Cardiac fibroblast (primary cell): ENCODE results near the gene LRRC28.

Experiments used
- DNase-seq, 2 donors: peaks; one replicate each; pipeline versions ENCODE4 v3.0.0 to v3.0.0-alpha.2; 2010; ENCODE audit warnings: low read depth in 2 of 2
- H3K4me3 ChIP-seq, 2 donors: replicated peaks in 1 of 2; 1 replicate in 1 of 2; 2 replicates in 1 of 2; pipeline ENCODE4 v1.5.1; 2011; ENCODE audit warnings: low read depth in 2 of 2, low read length in 2 of 2, mild to moderate bottlenecking in 2 of 2, moderate library complexity in 1 of 2
- TF ChIP-seq, protein P1 (sequence below): IDR thresholded peaks from one replicate; pipeline ENCODE4 v1.5.1; 2011; ENCODE audit warnings: low read depth, mild to moderate bottlenecking, low read length, inconsistent platforms

Gene LRRC28

DNA sequence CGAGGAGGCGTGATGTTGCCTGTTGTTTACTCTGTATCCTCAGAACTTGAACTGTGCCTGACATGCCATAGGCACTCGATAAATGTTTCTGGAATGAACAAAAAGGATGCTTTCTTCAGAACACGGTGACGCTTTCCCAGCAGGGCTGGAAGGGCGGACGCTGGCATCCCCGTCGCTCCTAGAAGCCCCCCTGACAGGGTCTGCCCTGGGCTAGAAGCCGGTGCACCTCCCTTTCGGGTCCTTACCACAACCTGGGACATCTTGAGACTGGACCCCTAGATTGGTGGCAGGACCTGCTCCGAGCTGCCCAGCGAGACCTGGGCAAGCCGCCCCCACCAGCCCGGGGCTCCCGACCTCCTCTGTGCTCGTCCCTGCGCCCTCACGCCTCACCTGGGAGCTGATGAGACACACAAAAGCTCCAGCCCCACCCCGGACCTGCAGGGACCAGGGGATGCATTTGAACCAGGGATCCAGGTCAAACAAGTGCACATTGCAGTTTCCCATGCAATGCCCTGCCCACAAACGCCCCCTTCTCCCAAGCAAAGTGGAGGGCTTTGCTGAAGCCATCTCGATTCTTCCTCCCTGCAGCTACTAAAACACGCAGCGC, 183.3 kb downstream of the LRRC28 start:
- TF ChIP-seq, protein P1, sequence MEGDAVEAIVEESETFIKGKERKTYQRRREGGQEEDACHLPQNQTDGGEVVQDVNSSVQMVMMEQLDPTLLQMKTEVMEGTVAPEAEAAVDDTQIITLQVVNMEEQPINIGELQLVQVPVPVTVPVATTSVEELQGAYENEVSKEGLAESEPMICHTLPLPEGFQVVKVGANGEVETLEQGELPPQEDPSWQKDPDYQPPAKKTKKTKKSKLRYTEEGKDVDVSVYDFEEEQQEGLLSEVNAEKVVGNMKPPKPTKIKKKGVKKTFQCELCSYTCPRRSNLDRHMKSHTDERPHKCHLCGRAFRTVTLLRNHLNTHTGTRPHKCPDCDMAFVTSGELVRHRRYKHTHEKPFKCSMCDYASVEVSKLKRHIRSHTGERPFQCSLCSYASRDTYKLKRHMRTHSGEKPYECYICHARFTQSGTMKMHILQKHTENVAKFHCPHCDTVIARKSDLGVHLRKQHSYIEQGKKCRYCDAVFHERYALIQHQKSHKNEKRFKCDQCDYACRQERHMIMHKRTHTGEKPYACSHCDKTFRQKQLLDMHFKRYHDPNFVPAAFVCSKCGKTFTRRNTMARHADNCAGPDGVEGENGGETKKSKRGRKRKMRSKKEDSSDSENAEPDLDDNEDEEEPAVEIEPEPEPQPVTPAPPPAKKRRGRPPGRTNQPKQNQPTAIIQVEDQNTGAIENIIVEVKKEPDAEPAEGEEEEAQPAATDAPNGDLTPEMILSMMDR: no peak
- no peak for DNase-seq
- H3K4me3 ChIP-seq: no peak overlapping the region

DNA sequence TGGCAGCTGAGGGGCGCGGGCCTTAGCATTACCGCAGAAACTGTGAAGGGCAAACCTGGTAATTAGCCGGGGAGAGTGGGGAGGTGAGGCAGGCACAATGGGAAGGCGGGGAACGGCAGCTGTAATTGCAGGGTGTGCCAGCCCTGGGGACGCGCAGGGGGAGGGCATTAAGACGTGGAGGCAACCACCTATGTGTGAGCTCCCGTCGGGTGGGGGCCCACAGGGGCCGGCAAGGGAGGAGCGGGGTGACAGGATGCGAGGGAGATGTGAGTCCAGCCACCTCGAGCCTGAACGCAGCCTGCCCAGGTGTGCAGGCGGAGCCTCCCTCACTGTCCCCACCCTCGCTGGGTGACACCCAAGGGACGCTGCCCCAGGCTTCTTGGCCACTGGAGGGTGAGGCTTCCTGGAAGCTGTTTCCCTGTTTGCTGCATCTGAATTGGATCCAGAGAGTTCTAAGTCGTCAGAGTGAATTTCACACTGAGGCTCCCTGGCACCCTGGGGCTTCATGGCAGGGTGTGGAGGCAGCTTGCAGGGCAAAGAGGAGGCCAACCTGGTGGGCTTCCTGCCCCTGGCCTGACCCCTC, 183.9 kb downstream of the LRRC28 start:
- no peak overlapping the region for H3K4me3 ChIP-seq
- TF ChIP-seq, protein P1: no peak
- no peak for DNase-seq

- TF ChIP-seq, protein P1: no peak
- no peak for DNase-seq
- H3K4me3 ChIP-seq: no peak overlapping the region
Observed at GRCh38 chr15:99435877-99436541, 184.7 kb downstream of the LRRC28 start.

DNA sequence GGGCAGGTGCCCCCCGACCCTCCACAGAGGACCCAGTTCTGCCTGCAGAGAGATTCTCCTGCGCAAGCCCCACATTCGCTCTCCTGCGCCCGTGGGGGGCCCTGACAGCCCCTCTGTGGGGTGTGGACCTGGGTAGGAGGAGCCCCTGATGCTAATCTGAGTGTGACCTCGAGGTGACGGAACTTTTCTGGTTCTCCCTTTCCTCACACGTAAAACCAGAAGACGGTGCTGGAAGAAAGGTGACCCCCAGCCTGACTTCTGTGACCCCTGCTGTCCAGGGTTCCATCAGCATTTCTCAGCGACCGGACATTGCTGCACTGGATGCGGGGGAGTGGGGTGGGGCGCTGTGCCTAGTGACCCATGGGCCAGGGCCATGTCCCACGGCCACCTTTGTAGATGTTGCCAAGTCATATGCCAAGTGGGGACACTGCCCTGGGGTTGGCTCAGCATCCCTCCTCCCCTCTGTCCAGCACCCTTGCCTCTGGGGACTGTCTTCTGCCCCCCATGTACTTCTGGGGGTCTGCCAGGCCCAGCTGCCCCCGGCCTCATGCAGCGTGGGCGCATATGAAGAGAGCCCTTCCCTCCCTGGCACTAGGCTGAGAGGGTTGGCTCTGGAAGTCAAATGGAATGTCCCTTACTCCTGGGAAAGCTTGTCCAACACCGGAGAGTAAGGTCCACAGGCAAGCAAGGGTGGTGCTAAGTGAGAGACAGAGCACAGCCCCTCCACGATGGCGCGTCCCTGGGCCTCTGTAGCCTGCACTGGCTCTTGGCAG, 185.4 kb downstream of the LRRC28 start:
- TF ChIP-seq, protein P1: no peak
- no peak for DNase-seq

DNA sequence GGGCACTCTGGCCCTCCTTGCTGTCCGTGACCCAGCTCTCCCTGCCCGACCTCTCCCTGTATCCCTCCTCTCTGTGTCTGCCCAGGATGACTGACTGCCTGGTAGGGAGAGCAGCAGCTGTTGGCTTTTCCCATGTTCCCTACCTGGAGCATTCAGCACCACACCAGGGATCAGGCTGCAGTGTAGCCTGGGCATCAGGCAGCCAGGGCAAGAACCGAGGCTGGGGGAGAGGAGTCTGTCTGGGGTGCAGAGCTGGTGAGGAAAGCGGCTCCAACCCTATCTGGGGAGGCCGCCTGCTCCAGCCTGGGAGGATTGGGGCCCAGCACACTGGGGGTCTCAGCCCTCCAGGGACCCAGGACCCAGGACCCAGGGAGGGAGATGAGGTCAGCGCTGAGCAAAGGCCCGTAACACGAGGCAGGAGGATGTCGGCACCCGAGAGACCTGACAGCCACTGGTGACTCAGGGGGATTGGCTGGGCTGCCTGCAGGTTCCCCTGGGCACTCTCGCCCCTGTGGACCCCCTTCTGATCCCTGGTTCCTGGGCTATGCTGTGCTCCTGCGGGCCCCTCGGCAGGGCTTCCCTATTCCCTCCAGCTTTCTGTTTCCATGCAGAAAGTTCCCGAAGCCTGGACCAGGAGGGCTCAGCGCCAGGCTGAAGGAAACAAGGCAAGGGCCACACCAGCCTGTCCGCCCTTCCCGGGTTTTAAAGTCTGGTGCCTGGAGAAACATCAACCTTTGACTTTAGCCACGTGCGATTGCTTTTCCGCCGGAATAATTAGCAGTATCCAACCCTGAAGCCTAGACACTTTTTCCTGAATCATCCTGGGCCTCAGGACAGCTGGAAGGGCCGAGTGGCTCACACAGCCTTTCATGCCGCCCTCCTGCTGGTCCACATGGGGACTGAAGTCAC, 186.3 kb downstream of the LRRC28 start:
- no peak overlapping the region for H3K4me3 ChIP-seq
- TF ChIP-seq, protein P1: no peak
- no peak for DNase-seq

More for the DNA sequence above, 185.4 kb downstream of the LRRC28 start:
- H3K4me3 ChIP-seq: no peak overlapping the region

- no peak overlapping the region for H3K4me3 ChIP-seq
- no peak for DNase-seq
- TF ChIP-seq, protein P1: no peak
Observed at GRCh38 chr15:99438224-99438585, 186.9 kb downstream of the LRRC28 start.
